Measurements from ENCODE around the gene PRTN3.

The PRTN3 gene

DNA sequence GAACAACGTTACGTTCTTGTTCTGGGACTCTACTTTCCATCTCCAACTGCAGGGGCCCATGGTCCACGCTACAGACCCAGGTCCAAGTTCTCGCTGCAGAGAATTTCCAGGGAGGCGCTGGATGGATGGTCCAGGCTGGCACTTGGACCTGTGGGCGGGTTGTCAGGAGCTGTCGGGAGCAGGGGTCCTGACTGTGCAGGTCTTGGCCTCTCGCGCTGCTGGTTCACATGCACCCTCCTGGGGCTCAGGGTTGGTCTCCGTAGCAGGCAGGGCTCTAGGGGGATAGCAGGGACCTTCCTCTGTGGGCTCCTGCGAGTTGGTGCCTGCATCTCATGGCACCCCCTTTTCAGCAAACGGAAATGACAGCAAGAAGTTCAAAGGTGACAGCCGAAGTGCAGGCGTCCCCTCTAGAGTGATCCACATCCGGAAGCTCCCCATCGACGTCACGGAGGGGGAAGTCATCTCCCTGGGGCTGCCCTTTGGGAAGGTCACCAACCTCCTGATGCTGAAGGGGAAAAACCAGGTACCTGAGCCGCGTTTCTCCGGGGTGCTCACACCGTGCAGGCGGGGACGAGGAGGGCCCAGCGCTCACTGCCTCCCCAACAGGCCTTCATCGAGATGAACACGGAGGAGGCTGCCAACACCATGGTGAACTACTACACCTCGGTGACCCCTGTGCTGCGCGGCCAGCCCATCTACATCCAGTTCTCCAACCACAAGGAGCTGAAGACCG lies 36.9 kb upstream of the PRTN3 start:
- no peak for DNase-seq (ENCODE audit: low spot score)

DNA sequence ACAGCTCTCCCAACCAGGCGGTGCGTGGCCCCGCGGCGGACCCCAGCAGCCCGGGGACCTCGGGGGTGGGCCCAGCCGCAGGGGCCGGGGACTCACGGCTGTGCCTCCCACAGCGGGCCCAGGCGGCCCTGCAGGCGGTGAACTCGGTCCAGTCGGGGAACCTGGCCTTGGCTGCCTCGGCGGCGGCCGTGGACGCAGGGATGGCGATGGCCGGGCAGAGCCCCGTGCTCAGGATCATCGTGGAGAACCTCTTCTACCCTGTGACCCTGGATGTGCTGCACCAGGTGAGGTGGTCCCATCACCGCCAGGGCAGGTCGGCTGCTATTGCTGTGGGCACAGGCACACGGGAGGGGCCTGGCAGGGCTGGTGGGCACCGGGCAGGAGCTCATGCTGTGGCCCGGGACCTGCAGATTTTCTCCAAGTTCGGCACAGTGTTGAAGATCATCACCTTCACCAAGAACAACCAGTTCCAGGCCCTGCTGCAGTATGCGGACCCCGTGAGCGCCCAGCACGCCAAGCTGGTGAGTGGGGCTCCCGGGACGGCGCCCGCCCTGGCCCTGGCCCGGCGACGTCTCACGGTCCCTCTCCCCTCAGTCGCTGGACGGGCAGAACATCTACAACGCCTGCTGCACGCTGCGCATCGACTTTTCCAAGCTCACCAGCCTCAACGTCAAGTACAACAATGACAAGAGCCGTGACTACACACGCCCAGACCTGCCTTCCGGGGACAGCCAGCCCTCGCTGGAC lies 36.2 kb upstream of the PRTN3 start:
- no peak for DNase-seq (ENCODE audit: low spot score)

DNA sequence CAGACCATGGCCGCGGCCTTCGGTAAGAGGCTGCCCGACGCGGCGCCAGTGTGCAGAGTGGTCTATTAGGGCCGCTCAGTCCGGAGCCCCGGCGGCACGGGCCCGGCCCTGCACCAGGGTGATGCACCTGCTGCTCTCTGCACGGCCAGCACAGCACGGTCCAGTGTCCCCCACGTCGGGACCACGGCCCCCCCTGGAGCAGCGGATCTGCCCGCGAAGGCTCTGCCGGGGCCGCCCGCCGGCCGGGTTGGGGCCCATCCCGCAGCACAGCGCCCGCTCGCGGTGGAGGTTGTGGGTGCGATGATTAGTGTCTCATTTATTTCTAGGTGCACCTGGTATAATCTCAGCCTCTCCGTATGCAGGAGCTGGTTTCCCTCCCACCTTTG lies 35.6 kb upstream of the PRTN3 start:
- no peak for DNase-seq (ENCODE audit: low spot score)

DNA sequence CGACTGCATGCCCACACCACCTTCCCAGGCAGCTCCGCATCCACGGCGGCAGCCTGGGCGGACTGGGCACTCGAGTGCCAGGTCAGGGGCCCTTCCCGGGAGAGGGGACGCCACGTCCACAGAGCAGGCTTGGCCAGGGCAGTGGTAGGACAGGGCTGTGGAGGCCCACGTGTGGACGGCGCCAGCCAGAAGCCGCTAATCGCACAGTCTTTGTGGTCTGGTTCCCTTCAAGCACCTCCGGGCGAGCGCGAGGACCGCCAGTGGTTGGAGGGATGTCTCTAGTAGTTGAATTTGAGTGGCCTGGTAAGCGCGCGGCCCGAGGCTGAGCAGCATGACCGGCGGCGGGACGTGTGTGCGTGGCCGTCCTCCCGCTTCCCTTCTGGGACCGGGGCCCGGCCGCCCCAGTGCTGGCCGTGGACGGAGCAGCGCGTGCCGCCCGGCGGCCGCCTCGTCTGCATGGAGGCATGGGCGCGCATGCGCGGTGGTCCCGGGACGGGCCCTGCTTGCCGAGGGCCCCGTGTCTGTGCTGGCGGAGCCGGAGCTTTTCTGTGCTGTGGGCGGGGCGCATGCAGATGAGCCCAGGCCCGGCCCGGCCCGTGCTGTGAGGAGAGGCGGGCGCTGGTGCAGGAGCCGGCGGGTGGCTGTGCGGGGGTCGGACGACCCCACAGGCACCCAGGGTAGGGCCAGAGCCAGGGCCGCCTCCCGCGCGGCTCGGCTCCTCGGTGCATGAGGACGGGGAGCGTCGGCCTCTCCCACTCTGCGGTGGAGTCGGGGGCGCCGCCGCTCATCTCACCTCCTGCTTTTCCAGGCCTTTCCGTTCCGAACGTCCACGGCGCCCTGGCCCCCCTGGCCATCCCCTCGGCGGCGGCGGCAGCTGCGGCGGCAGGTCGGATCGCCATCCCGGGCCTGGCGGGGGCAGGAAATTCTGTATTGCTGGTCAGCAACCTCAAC lies 34.9 kb upstream of the PRTN3 start:
- no peak for DNase-seq (ENCODE audit: low spot score)

DNA sequence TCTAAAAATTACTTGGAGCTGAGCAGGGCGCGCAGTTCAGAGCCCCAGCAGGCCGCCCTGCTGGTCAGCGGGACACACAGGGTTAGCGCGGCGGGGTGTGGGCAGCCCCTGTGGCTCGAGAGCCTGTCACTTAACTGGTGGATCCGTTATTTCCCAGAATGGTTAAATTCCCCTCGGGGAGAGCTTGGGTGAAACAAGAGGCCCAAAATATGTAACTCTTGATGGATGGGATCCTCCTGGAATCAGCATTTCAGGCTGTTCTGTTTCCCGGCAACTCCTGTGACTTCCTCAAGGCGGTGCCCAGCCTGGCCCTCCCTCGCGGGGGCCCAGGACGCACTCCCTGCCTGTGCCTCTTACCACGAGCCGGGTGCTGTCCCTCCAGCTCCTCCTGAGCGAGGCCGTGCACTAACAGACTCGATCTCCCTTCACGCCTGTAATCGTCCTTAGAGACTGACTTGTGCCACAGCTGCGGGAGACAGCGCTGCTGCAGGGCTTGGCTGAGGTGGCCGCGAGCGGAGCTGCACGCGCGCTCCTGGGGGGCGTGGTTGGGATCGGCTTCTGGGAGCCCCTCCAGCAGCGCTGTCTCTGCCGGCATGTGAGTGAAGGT lies 33.9 kb upstream of the PRTN3 start:
- DNase-seq (ENCODE audit: low spot score) = no peak

DNA sequence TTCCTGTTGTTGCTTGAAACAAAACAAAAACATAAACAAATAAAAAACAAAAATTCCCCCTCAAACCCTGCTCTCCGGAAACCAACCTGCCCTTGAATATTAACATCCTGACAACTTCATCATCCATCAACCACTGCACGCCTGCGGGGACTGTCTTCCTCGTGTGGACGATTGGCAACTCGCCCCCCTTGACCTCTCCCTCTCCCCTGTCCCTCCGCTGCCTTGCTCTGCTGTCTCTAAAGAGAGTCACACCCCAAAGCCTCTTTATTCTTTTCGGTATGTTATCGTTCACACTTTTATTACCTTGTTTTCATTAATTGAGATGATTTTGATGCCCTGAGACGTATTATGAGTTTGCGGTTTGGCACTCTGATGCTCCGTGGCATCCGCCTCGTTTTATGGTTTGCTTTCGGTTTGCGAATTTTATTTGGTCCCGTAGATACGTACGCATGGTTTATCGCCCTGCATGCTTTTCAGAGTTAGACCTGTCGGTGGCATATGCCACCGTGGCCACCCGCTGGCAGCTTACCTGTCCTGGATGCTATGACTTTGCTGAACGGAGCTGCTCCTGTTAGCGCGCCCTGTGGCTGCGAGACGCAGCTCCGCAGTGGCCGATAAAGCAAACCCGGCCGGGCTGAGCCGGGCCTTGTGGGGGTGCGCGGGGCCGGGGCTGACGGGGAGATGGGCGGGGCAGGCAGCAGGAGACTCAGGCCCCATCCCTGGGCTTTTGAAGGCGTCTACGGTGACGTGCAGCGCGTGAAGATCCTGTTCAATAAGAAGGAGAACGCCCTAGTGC lies 33.0 kb upstream of the PRTN3 start:
- DNase-seq (ENCODE audit: low spot score) = no peak

DNA sequence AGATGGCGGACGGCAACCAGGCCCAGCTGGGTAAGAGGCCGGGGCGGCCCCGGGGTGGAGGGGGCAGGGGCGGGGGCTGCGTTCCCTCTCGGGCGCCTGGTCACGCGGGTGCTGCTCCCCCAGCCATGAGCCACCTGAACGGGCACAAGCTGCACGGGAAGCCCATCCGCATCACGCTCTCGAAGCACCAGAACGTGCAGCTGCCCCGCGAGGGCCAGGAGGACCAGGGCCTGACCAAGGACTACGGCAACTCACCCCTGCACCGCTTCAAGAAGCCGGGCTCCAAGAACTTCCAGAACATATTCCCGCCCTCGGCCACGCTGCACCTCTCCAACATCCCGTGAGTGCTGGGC lies 32.4 kb upstream of the PRTN3 start:
- DNase-seq (ENCODE audit: low spot score) = no peak

DNA sequence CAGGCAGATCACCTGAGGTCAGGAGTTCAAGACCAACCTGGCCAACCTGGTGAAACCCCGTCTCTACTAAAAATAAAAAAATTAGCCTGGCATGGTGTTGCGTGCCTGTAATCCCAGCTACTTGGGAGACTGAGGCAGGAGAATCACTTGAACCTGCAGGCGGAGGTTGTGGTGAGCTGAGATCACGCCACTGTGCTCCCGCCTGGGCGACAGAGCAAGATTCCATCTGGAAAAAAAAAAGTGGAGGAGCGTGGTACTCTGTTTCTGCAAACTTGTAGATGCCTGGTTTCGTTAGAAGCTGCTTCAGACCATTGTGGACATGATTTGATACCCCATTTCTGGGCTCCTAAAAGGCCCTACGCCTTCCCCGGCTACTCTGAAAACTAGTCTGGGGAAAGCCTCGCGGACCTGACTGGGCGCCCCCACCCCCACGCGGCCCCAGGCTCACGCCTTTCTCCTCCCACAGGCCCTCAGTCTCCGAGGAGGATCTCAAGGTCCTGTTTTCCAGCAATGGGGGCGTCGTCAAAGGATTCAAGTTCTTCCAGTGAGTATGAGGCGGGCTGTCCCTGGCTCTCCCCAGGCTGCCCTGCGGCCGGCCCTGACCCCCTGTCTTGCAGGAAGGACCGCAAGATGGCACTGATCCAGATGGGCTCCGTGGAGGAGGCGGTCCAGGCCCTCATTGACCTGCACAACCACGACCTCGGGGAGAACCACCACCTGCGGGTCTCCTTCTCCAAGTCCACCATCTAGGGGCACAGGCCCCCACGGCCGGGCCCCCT lies 30.5 kb upstream of the PRTN3 start:
- DNase-seq (ENCODE audit: low spot score) = no peak

DNA sequence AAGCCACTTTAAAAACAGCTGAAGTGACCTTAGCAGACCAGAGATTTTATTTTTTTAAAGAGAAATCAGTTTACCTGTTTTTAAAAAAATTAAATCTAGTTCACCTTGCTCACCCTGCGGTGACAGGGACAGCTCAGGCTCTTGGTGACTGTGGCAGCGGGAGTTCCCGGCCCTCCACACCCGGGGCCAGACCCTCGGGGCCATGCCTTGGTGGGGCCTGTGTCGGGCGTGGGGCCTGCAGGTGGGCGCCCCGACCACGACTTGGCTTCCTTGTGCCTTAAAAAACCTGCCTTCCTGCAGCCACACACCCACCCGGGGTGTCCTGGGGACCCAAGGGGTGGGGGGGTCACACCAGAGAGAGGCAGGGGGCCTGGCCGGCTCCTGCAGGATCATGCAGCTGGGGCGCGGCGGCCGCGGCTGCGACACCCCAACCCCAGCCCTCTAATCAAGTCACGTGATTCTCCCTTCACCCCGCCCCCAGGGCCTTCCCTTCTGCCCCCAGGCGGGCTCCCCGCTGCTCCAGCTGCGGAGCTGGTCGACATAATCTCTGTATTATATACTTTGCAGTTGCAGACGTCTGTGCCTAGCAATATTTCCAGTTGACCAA lies 29.8 kb upstream of the PRTN3 start:
- no peak for DNase-seq (ENCODE audit: low spot score)

DNA sequence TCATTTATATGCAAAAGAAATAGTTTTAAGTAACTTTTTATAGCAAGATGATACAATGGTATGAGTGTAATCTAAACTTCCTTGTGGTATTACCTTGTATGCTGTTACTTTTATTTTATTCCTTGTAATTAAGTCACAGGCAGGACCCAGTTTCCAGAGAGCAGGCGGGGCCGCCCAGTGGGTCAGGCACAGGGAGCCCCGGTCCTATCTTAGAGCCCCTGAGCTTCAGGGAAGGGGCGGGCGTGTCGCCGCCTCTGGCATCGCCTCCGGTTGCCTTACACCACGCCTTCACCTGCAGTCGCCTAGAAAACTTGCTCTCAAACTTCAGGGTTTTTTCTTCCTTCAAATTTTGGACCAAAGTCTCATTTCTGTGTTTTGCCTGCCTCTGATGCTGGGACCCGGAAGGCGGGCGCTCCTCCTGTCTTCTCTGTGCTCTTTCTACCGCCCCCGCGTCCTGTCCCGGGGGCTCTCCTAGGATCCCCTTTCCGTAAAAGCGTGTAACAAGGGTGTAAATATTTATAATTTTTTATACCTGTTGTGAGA lies 29.2 kb upstream of the PRTN3 start:
- DNase-seq (ENCODE audit: low spot score) = no peak

DNA sequence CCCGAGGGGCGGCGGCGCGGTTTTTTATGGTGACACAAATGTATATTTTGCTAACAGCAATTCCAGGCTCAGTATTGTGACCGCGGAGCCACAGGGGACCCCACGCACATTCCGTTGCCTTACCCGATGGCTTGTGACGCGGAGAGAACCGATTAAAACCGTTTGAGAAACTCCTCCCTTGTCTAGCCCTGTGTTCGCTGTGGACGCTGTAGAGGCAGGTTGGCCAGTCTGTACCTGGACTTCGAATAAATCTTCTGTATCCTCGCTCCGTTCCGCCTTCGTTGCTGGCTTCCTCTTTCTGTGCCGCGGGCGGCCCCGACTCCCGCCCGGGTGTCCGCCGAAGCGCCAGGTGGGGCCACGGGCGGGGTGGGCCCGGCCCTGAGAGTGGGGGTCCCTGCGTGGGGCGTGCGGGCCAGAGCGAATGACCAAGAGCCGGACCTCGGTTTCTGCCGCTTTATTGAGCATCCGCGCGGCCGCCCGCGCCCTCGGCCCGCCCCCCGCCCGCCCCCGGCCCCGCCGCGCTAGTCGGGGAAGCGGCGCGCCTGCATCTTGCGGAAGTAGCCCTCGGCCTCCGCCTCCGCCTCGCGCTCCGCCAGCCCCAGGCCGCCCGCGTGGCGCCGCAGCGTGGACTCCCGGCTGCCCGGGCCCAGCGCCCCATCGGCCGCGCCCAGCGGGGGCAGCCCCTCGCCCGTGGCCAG lies 28.6 kb upstream of the PRTN3 start:
- DNase-seq (ENCODE audit: low spot score) = no peak

DNA sequence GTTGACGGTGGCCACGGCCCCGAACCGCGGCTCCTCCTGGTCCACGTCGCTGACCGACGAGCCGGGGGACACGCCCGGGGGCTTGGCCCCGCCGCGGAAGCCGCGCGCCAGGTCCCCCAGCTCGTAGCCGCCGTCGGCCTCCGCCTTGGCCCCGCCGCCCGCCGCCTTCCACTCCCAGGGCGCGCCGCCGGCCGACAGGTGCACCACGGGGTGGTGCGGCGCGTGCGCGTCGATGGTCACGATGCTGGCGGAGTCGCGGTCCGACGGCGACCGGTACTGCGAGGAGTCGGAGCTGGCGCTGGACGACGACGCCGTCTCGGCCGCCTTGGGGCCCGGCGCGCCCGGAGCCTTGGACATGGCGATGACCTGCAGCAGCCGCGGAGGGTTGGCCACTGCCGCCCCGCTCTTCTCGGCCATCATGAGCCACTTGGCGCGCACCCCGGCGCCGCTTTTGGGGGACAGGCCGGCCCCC lies 28.0 kb upstream of the PRTN3 start:
- DNase-seq (ENCODE audit: low spot score) = no peak

DNA sequence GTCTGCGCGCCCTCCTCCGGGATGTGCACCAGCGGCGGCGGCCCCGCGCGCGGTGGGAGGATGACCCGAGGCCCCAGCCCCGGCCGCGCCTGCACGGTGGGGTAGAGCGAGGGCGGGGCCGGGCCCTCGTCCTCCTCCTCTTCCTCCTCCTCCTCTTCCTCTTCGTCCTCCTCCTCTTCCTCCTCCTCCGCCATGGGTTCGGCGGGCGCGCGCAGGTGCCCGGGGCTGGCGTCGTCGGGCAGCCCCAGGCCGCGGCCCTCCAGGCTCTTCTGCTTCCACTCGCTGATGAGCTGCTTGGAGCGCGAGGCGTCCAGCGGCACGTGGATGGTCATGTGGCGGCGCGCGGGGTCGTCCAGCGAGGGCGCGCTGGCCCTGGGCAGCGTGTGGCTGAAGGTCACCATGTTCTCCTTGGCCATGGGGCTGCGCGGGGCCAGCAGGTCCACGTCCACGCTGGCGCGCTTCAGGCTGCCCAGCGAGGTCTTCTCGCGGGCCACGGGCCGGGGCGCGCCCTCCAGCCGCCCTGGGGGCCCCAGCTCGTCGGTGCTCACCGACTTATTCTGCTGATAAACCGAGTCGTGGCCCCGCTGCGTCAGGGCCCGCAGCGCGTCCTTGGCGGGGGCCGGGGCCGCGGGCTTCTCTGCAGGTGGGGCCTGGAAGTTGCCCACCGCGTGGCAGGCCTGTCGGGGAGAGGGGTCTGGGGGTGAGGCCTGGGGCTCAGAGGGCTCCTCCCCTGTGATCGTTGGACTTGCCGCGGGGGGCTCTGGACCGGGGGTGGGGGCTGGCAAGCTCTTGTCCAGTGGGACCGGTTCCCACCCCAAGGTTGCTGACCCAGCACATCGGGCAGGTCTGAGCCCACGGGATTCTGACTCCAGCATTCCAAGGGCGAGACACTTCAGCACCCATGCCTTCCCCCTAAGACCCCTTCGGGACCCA lies 27.3 kb upstream of the PRTN3 start:
- DNase-seq (ENCODE audit: low spot score) = no peak

DNA sequence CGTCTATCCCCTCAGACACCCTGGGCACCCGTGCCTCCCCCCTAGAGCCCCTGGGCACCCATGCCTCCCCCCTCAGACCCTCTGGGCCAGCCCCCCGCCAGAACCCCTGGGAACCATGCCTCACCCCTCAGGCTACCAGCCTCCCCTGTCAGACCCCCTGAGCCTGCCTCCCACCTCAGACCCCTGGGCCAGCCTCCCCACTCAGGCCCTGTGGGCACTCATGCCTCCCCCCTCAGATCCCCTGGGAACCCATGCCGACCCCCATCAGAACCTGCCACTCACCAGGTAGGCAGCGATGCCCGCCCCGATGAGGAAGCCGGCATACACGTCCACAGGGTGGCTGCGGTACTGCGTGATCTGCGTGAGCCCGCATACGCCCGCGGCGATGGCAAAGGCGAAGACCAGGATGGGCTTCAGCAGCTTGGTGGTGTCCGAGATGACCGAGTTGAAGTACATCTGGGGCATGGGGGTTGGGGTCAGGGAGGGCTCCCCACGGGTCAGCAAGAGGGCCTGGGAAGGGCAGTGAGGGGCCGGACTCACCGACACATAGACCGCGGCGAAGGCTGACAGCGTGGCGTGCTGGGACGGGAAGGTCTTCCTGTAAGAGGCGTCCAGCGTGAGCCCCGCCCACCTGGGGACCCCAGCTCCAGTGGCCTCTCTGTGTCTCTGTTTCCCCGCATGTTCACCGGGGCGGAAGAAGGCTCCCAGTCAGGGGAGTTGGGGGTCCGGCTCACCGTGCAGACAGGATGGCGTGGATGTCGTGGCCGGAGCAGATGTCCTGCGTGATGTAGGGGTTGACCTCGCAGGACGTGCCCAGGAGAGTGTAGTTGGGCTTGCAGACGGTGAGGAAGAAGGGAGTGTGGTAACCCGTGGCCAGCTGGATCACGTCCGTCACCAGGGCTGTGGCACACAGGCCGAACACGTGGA lies 26.4 kb upstream of the PRTN3 start:
- no peak for DNase-seq (ENCODE audit: low spot score)

DNA sequence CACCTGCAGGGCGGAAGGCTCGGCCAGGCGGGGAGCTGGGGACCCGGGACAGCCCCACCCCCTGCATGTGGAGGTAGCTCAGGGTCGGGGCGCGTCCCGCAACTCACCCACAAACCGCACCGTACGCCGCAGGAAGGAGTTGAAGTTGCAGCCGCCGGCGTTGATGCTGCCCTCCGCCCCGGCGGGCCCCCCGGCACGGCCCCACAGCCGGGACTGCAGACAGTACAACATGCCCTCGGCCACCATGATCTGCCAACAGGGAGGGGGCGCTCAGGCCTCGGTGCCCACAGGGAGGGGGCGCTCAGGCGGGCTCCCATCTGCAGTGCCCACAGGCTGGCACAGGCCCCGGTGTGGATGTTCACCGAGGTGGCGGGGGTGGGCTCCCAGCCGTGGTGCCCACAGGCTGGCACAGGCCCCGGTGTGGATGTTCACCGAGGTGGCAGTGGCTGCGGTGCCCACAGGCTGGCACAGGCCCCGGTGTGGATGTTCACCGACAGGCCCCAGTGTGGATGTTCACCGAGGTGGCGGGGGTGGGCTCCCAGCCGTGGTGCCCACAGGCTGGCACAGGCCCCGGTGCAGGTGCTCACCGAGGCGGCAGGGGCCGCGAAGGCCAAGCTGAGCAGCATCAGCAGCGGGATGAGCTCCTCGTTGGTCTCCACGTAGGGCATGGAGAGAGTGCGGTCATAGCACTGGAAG lies 25.6 kb upstream of the PRTN3 start:
- no peak for DNase-seq (ENCODE audit: low spot score)

DNA sequence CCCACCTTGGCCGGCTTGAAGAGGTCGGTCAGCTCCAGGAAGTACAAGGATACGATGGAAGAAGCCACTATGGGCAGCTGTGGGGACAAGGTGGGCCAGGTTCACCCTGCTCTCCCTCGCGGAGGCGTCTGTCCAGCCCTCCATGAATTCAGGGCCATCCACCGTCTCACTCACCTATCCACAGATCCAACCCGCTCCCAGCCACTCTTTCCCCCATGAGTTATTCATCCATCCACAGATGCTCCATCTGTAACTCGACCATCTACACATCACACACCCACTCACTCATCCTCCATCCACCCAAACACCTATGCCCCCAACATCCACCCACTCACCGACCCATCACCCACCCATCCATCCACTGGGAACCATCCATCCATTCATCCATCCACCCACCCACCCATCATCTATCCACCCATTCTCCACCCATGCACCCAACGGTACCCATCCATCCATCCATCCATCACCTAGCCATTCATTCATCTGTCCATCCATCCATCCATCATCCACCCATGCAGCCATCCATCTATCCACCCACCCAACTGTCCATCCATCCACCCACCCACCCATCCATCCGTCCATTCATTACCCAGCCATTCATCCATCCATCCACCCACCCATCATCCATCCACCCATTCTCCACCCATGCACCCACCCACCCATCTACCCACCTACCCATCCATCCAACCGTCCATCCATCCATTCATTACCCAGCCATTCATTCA lies 24.9 kb upstream of the PRTN3 start:
- DNase-seq (ENCODE audit: low spot score) = no peak
